Neural cell (in vitro differentiated cells): ENCODE data around the gene PRM1. TPM values are rescaled to one million over a fixed set of nuclear protein-coding genes. Genes with fewer than 3 reads are reported as not detected.

Experiments used
- H2AFZ ChIP-seq: fragments of 200-600, 300-800 bp; sonication (generic), shearing (Covaris generic); 2 replicates; pipeline ENCODE4 v1.6.0; 2014; ENCODE audit warnings: low read depth, mild to moderate bottlenecking, antibody characterized with exemption, low read length, moderate library complexity
- H3F3A ChIP-seq: fragments of 200-600 bp; shearing (Covaris generic); 2 replicates; pipeline ENCODE4 v1.6.1; 2016; ENCODE audit warnings: mild to moderate bottlenecking, moderate library complexity, mixed read lengths, antibody characterized with exemption, low read length; ENCODE audit not compliant: insufficient read depth, poor library complexity, severe bottlenecking
- H3K27ac ChIP-seq: fragments of 200-600, 300-800 bp; sonication (generic), shearing (Covaris generic); 2 replicates; pipeline ENCODE4 v1.5.1; 2014; ENCODE audit warnings: mild to moderate bottlenecking, low read length, moderate library complexity
- H3K27me3 ChIP-seq: fragments of 300-800, 200-600 bp; sonication (generic), shearing (Covaris generic); 2 replicates; pipeline ENCODE4 v1.6.0; 2014; ENCODE audit warnings: mild to moderate bottlenecking, low read depth, low read length, moderate library complexity; ENCODE audit not compliant: insufficient read depth
- H3K36me3 ChIP-seq: fragments of 300-800, 200-600 bp; sonication (generic), shearing (Covaris generic); 2 replicates; pipeline ENCODE4 v1.5.1; 2014; ENCODE audit warnings: mild to moderate bottlenecking, antibody characterized with exemption, low read length, moderate library complexity; ENCODE audit not compliant: insufficient read depth
- H3K4me2 ChIP-seq: fragments of 300-800, 200-600 bp; sonication (generic), shearing (Covaris generic); 2 replicates; pipeline ENCODE4 v1.6.0; 2014; ENCODE audit warnings: mild to moderate bottlenecking, low read length
- H3K4me3 ChIP-seq: fragments of 300-800, 200-600 bp; sonication (generic), shearing (Covaris generic); 2 replicates; pipeline ENCODE4 v1.5.1; 2014; ENCODE audit warnings: mild to moderate bottlenecking, low read length, moderate library complexity
- H3K79me2 ChIP-seq: fragments of 200-600 bp; shearing (Covaris generic); replicated peaks from 2 replicates; pipeline ENCODE4 v1.6.0; 2014; ENCODE audit warnings: mild to moderate bottlenecking, low read length, moderate library complexity; ENCODE audit not compliant: insufficient read depth
- H3K9ac ChIP-seq: fragments of 300-800, 200-600 bp; sonication (generic), shearing (Covaris generic); 2 replicates; pipeline ENCODE4 v1.6.1; 2016; ENCODE audit warnings: mild to moderate bottlenecking, low read length, mixed read lengths
- H3K9me2 ChIP-seq: fragments of 200-600 bp; shearing (Covaris generic); 2 replicates; pipeline ENCODE4 v1.6.1; 2016; ENCODE audit warnings: mild to moderate bottlenecking, low read length, mixed read lengths; ENCODE audit not compliant: insufficient read depth
- H3K9me3 ChIP-seq: fragments of 200-600, 300-800 bp; sonication (generic), shearing (Covaris generic); 2 replicates; pipeline ENCODE4 v1.6.1; 2016; ENCODE audit warnings: mild to moderate bottlenecking, mixed run types, low read length, moderate library complexity, mixed read lengths
- H4K20me1 ChIP-seq: fragments of 200-600 bp; shearing (Covaris generic); 2 replicates; pipeline ENCODE4 v1.6.1; 2016; ENCODE audit warnings: mild to moderate bottlenecking, mixed run types; ENCODE audit not compliant: insufficient read depth
- EP300 ChIP-seq: fragments of 450-650 bp; conservative IDR thresholded peaks from 2 replicates; pipeline ENCODE4 v1.6.1; 2014; ENCODE audit warnings: antibody characterized with exemption, mild to moderate bottlenecking, moderate library complexity; ENCODE audit not compliant: poor library complexity, severe bottlenecking
- EZH2 ChIP-seq: fragments of 200-600, 300-800 bp; shearing (Covaris generic), sonication (generic); IDR thresholded peaks from 2 replicates; pipeline ENCODE4 v1.6.1; 2014; ENCODE audit warnings: antibody characterized with exemption, low read length, borderline replicate concordance, mild to moderate bottlenecking; ENCODE audit not compliant: insufficient read depth, poor library complexity, severe bottlenecking
- MXI1 ChIP-seq: fragments of 450-650 bp; conservative IDR thresholded peaks from 2 replicates; pipeline ENCODE4 v1.6.1; 2014; ENCODE audit warnings: antibody characterized with exemption, mild to moderate bottlenecking; ENCODE audit not compliant: poor library complexity, severe bottlenecking
- POLR2AphosphoS5 ChIP-seq: IDR thresholded peaks from 2 replicates; pipeline ENCODE4 v1.6.1; 2012
- RAD21 ChIP-seq: fragments of 450-650 bp; conservative IDR thresholded peaks from 2 replicates; pipeline ENCODE4 v1.6.1; 2014; ENCODE audit warnings: antibody characterized with exemption, mild to moderate bottlenecking, moderate library complexity
- SMC3 ChIP-seq: fragments of 450-650 bp; conservative IDR thresholded peaks from 2 replicates; pipeline ENCODE4 v1.6.1; 2014; ENCODE audit warnings: antibody characterized with exemption, mild to moderate bottlenecking, moderate library complexity; ENCODE audit not compliant: poor library complexity
- TAF1 ChIP-seq: IDR thresholded peaks from 2 replicates; pipeline ENCODE4 v1.6.1; 2012; ENCODE audit warnings: low read depth
- polyA plus RNA-seq: library from polyadenylated mRNA; depleted of rRNA; stranded (reverse); fragments of >200 nt; gene quantifications from 2 replicates; pipeline ENCODE4 v1.2.3, GENCODE V29; 2014
- TF ChIP-seq, protein P1 (sequence below): IDR thresholded peaks from 2 replicates; pipeline ENCODE4 v1.6.1; 2012; ENCODE audit warnings: borderline replicate concordance
- TF ChIP-seq, protein P2 (sequence below): fragments of 450-650 bp; IDR thresholded peaks from 2 replicates; pipeline ENCODE4 v1.5.1; 2014; ENCODE audit warnings: antibody characterized with exemption, mild to moderate bottlenecking, moderate library complexity; ENCODE audit not compliant: poor library complexity, severe bottlenecking

The PRM1 gene
- polyA plus RNA-seq, 1 donor from 2014 or later = not detected

DNA sequence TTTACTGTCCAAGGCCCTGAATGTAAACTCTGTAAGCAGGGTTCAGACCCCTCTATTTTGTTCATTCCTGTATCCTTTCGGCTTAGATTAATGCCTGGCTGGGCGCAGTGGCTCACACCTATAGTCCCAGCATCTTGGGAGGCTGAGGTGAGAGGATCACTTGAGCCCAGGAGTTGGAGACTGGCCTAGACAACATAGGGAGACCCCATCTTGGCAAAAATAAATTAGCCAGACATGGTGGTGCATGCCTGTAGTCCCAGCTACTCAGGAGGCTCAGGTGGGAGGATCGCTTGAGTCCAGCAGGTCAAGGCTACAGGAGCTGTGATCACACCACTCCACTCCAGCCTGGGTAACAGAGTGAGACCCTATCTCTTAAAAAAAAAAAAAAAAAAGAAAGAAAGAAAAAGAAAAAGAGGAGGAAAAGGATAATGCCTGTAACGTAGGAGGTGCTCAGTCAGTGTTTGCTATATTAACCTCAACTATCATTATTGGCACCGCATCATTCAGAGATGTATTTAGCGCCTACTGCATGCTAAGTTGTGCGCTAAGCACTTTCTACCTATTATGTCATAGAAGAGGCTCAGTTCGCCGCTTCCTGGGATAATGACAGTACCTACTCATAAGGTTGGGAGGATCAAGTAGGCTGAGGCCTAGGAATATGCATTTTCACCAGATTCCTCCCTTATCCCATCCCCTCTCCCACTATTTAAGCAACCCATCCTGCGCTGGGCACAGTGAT, 30.2 kb downstream of the PRM1 start:
- H3K79me2 ChIP-seq = no peaks in the 10 kb centered on the region
- H3K9me3 ChIP-seq = no peaks in the 10 kb centered on the region
- H4K20me1 ChIP-seq = no peaks in the 10 kb centered on the region
- no peaks in the 10 kb centered on the region for H3K36me3 ChIP-seq
- H3K27me3 ChIP-seq = peaks cover 22% of the 10 kb centered on the region
- no peak overlapping the region for H3K4me3 ChIP-seq
- no peak overlapping the region for H3K9ac ChIP-seq
- no peak overlapping the region for H3K27ac ChIP-seq
- no peaks in the 10 kb centered on the region for H3K9me2 ChIP-seq
- TF ChIP-seq POLR2AphosphoS5 (no peak), EZH2 (no peak), MXI1 (no peak), EP300 (no peak), RAD21 (no peak), TAF1 (no peak), SMC3 (no peak)
- TF ChIP-seq, protein P1, sequence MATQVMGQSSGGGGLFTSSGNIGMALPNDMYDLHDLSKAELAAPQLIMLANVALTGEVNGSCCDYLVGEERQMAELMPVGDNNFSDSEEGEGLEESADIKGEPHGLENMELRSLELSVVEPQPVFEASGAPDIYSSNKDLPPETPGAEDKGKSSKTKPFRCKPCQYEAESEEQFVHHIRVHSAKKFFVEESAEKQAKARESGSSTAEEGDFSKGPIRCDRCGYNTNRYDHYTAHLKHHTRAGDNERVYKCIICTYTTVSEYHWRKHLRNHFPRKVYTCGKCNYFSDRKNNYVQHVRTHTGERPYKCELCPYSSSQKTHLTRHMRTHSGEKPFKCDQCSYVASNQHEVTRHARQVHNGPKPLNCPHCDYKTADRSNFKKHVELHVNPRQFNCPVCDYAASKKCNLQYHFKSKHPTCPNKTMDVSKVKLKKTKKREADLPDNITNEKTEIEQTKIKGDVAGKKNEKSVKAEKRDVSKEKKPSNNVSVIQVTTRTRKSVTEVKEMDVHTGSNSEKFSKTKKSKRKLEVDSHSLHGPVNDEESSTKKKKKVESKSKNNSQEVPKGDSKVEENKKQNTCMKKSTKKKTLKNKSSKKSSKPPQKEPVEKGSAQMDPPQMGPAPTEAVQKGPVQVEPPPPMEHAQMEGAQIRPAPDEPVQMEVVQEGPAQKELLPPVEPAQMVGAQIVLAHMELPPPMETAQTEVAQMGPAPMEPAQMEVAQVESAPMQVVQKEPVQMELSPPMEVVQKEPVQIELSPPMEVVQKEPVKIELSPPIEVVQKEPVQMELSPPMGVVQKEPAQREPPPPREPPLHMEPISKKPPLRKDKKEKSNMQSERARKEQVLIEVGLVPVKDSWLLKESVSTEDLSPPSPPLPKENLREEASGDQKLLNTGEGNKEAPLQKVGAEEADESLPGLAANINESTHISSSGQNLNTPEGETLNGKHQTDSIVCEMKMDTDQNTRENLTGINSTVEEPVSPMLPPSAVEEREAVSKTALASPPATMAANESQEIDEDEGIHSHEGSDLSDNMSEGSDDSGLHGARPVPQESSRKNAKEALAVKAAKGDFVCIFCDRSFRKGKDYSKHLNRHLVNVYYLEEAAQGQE = no peak
- TF ChIP-seq, protein P2, sequence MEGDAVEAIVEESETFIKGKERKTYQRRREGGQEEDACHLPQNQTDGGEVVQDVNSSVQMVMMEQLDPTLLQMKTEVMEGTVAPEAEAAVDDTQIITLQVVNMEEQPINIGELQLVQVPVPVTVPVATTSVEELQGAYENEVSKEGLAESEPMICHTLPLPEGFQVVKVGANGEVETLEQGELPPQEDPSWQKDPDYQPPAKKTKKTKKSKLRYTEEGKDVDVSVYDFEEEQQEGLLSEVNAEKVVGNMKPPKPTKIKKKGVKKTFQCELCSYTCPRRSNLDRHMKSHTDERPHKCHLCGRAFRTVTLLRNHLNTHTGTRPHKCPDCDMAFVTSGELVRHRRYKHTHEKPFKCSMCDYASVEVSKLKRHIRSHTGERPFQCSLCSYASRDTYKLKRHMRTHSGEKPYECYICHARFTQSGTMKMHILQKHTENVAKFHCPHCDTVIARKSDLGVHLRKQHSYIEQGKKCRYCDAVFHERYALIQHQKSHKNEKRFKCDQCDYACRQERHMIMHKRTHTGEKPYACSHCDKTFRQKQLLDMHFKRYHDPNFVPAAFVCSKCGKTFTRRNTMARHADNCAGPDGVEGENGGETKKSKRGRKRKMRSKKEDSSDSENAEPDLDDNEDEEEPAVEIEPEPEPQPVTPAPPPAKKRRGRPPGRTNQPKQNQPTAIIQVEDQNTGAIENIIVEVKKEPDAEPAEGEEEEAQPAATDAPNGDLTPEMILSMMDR = no peak
- no peak overlapping the region for H2AFZ ChIP-seq
- no peaks in the 10 kb centered on the region for H3F3A ChIP-seq
- no peak overlapping the region for H3K4me2 ChIP-seq

- Histone ChIP-seq H4K20me1 (no peaks in the 10 kb centered on the region), H2AFZ (no peak overlapping the region), H3K27me3 (peaks cover 18% of the 10 kb centered on the region), H3K4me3 (no peak overlapping the region), H3K79me2 (no peaks in the 10 kb centered on the region), H3K9ac (no peak overlapping the region), H3K36me3 (no peaks in the 10 kb centered on the region), H3K9me2 (no peaks in the 10 kb centered on the region), H3K4me2 (no peak overlapping the region), H3K27ac (no peak overlapping the region), H3F3A (no peaks in the 10 kb centered on the region), H3K9me3 (no peaks in the 10 kb centered on the region)
- no peak for TF ChIP-seq EP300
- TF ChIP-seq RAD21 = no peak
- TF ChIP-seq TAF1 = no peak
- TF ChIP-seq SMC3 = no peak
- TF ChIP-seq POLR2AphosphoS5 = no peak
- TF ChIP-seq EZH2 = no peak
- no peak for TF ChIP-seq MXI1
- TF ChIP-seq, protein P2 = no peak
- TF ChIP-seq, protein P1 = no peak
Measured at GRCh38 chr16:11250091-11250785, 30.9 kb downstream of the PRM1 start.
